ENCODE measurements around the gene TAGLN.

The TAGLN gene

DNA sequence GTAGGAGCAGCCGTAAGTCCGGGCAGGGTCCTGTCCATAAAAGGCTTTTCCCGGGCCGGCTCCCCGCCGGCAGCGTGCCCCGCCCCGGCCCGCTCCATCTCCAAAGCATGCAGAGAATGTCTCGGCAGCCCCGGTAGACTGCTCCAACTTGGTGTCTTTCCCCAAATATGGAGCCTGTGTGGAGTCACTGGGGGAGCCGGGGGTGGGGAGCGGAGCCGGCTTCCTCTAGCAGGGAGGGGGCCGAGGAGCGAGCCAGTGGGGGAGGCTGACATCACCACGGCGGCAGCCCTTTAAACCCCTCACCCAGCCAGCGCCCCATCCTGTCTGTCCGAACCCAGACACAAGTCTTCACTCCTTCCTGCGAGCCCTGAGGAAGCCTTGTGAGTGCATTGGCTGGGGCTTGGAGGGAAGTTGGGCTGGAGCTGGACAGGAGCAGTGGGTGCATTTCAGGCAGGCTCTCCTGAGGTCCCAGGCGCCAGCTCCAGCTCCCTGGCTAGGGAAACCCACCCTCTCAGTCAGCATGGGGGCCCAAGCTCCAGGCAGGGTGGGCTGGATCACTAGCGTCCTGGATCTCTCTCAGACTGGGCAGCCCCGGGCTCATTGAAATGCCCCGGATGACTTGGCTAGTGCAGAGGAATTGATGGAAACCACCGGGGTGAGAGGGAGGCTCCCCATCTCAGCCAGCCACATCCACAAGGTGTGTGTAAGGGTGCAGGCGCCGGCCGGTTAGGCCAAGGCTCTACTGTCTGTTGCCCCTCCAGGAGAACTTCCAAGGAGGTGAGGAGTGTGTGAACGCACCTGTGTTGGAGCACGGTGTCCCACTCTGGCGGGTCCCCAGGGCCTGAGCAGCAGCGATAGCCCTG lies at the start of gene TAGLN:
TAGLN (plus strand) TSS at position 318 of the 863 bp plus-strand sequence. CDS start 3,644 bp downstream, outside the sequence.
- DNase-seq: no peak

DNA sequence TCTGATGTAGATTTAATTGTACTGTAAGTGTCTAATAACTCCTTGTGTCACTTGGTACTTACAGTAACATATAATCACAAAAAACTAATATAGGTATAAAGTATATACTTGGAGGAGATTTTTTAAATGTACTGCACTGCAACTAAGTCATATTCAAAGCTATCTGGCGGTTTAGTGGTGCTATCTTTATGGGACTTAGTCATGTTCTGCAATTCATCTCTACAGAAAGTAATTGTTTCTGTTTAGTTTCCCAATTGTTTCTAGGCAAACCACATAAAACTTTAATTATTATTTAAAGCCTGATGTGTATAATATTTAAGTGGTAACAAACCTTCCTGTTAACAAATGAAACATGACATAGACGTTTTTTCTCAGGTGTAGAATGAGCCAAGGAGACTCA lies 47.1 kb upstream of the TAGLN start:
- DNase-seq: no peak

DNA sequence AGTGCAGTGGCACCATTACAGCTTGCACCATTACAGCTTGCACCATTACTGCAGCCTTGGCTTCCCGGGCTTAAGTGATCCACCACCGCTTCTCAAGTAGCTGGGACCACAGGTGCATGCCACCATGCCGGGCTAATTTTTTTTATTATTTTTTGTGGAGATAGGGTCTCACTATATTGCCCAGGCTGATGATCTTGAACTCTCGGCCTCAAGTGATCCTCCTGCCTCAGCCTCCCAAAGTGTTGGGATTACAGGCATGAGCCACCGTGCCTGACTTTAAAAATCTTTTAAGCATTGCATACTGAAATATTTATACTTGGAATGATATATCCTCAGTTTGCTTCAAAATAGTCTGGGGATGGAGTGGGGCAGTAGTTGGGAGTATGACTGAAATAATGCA lies 44.7 kb upstream of the TAGLN start:
- DNase-seq: no peak

DNA sequence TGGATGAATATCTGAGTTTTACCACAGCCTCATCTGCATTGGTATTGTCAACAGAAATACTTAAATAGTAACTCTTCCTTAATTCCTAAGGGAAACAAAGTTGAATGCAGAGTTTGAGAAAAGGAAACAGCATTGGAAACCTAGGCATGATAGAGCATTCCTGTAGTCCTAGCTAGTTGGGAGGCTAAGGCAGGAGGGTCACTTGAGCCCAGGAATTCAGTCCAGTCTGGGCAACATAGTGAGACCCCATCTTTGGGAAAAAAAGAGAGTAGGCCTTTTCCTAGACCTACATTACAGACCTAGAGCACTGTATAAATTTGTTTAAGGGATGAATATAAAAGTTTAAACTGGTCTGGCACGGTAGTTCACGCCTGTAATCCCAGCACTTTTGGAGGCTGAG lies 41.7 kb upstream of the TAGLN start:
- DNase-seq: no peak

DNA sequence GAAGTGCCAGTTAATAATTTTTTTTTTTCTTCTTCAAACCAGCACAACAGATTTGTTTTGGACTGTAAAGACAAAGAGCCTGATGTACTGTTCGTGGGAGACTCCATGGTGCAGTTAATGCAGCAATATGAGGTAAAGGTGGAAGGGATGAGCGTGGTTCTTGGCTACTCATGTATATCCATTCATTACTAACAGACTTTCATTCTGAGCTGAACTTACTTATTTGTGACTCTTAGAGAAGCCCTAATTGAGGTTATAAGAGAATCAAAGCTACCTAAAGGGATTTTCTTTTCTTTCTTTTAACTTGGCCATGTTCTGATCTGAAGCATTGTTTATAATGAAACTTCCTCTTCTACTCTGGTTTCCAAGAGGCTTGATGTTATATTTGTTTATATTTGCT lies 39.3 kb upstream of the TAGLN start:
- DNase-seq: no peak

DNA sequence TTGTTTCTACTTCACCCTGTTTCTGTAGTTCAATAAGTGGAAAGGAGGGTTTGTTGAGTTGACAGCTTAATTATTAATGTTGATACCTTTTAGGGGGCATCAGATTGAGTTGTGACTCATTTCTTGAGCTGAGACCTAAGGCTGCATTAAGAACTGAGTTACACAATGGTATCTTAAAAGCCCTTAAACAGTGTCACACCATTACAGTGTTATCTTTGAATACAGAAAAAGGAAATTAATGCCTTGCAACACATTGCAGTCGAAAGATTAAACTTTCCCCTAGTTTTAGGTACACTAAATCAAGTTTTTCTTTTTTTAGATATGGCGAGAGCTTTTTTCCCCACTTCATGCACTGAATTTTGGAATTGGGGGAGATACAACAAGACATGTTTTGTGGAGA lies 38.3 kb upstream of the TAGLN start:
- no peak for DNase-seq

DNA sequence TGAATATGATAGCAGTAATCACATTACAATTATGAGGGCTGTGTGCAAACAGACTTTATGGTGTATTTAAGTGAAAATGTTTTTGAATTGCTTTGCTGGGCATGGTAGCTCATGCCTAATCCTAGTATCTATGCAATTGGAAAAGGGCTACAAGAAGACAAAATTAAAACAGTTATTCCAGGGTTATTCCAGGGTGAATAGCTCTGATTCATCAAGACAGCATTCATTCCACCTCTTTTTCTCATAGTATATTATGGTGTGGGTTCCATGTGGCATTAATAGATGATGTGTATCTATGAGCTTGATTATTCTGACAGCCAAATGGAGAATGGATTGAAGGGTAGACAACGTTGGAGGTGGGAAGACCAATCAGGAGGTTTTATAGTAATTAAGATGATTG lies 32.7 kb upstream of the TAGLN start:
- no peak for DNase-seq

DNA sequence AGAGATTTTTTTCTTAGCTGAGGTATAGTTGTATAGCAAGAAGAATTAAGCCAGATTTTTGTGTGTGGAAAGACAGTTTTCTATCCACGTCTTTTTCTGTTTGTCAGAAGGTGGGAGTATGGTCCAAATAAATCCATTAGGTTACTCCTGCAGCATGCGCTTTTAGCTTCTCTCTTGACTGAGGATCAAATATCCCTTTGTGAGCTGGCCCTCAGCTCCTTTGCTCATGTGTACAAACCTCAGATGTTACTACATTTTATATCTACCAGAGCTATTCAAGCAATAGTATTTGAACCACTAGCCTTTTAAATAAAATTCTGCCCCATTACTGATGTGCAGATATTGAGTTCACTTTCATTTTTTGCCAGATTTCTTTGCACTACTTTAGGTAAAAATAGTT lies 29.4 kb upstream of the TAGLN start:
- DNase-seq: no peak

DNA sequence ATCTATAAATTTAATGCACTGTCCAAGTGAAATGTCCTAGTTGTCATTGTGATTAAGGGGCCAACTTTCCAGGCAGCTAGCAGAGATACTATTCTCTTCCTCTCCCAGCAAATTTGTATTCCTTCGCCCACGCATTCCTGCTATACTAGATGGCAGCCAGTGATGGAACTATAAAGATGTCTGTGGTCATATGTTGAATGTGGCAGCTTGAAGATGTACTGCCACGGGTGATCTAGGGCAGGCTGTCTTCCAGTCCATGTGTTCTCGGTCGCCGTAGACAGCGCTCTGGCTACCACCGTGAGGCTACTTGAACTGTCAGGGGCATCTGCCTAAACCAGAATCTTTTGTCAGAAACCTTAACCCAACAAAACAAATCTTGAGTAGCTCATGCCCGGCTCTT lies 29.0 kb upstream of the TAGLN start:
- DNase-seq: no peak

DNA sequence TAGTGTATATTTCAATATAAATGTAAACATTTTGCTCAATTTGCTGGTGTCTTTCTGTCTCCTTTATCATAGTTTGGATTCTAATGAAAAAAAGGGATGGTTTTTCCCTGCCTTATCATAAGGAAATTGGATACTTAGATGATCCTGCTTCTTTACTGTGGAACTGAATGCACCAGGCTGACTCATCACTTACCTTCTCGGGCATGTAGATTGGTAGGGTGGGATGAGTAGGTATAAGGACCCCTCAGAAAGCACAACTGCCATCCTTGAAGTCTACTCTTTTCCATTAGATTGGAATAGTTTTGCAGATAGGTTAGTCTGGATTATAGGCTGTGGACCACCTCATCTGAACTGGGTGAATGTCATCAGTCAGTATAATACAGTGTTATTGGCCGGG lies 28.2 kb upstream of the TAGLN start:
- DNase-seq: no peak

DNA sequence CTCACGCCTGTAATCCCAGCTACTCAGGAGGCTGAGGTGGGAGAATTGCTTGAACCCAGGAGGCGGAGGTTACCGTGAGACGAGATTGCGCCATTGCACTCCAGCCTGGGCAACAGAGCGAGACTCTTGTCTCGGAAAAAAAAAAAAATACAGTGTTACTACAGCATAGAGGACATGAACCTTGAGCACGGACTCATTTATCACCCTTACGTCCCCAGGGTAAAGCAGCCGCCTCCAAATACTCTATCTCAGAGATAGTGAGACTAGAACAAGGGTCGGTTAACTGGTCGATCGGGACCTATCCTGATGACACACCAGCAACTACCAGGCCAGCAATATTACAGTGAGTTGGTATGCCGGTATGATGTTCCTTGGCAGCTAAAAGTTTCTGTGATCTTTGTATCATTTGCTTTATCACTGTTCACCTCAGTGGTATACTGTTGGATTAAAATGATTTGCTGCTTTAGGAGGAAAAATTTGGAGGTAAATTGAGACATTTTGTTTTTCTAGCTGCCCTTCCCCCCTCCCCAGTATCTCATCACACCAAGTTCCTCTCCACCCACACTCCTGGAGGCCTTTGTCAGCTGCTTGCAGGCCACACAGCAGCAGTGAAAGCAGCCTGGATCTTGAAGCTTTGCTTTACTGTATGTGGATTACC lies 27.6 kb upstream of the TAGLN start:
- no peak for DNase-seq

DNA sequence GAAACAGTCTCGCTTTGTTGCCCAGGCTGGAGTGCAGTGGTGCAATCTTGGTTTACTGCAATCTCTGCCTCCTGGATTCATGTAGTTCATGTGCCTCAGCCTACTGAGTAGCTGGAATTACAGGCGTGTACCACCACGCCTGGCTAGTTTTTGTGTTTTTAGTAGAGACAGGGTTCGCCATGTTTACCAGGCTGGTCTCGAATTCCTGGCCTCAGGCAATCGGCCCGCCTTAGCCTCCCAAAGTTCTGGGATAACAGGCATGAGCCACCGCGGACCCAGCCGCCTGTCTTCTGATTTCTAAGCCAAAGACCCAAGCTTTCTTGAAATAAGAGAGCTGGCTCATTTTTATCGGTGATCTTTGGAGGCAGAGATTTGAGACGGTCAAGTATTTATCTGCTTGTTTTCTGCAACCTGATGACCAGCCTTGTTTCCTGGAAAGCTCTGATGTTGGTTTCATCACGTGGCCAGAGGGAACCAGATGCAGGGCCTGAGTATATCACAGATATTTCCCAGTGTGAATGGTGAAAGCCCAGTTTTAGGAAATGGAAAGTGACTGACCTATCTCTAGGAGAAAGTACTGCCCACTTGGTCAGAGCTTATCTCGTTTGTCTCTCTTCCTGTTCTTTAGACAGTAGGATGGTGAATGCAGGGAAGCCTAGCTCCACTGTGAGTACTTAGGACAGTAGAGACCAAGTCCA lies 26.3 kb upstream of the TAGLN start:
- no peak for DNase-seq

DNA sequence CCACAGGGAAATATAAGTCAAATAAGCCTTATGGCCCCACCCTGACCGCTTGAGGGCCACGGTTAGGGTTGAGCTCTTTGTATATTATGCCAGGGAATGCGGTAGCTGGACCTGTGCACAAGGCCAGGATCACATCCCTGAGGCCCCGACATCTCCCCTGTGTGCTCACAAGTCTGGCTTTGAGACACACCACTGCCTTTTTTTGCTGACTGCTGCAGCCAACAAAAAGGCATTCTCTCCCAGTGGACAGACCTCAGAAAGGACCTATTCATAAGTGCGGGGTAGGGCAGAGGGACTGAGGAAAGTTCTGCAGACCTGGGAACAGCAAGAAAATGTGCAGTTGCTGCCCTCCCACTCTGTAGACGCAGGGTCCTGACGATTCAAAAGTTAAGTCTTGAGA lies 24.1 kb upstream of the TAGLN start:
- no peak for DNase-seq

DNA sequence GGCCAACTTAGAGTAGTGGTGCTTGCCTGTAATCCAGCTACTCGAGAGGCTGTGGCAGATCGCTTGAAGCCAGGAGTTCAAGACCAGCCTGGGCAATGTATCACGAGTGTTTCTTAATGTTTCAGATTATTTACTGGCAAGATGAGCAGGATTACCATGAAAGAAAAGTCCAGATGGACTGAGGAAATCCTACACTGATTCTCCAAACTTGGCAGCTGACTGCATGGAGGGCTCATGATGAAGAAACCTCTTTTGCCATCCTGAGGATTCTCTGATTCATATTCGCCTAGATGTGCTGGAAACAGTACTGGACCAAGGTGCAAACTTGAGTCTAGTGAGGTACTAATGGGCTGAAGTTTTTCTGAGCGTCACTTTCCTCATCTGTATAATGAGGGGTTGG lies 23.4 kb upstream of the TAGLN start:
- no peak for DNase-seq

DNA sequence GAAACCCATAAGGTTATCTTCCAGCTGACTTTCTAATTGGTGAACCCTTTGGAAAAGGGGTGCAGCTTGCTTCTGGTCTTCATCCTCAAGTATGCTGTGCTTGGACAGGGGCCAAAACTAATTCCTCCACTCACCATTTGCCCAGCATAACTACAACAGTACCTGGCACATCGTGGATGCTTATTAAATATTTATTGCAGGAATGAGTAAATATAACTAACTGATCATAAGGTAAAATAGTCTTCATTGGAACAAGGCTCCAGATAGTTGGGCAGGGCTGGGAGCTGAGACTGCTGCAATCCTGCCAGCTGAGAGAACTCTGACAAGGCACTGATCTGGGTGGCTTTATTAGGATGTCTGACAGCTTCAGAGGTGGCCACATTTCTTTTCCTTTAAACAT lies 23.0 kb upstream of the TAGLN start:
- DNase-seq: no peak

DNA sequence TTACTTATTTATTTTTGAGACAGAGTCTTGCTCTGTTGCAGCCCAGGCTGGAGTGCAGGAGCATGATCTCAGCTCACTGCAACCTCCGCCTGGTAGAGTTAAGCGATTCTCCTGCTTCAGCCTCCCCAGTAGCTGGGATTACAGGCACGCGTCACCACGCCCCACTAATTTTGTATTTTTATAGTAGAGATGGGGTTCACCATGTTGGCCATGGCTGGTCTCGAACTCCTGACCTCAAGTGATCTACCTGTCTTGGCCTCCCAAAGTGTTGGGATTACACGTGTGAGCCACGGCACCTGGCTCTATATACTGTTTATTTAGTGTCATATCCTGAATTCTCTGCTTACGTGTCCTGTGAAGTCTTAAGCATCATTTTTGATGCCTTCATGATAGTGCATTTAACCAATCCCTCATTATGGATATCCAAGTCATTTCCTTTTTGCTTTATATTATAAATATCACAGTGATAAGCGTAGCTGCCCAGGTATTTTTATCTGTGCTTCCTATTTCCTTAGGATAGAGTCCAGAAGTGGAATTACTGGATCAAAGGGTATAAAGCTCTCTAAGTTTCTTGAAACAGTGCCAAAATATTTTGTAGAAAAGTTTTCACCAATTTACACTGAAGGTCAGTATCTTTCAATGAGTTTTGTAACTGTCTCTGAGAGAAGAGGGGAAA lies 21.5 kb upstream of the TAGLN start:
- DNase-seq: no peak

DNA sequence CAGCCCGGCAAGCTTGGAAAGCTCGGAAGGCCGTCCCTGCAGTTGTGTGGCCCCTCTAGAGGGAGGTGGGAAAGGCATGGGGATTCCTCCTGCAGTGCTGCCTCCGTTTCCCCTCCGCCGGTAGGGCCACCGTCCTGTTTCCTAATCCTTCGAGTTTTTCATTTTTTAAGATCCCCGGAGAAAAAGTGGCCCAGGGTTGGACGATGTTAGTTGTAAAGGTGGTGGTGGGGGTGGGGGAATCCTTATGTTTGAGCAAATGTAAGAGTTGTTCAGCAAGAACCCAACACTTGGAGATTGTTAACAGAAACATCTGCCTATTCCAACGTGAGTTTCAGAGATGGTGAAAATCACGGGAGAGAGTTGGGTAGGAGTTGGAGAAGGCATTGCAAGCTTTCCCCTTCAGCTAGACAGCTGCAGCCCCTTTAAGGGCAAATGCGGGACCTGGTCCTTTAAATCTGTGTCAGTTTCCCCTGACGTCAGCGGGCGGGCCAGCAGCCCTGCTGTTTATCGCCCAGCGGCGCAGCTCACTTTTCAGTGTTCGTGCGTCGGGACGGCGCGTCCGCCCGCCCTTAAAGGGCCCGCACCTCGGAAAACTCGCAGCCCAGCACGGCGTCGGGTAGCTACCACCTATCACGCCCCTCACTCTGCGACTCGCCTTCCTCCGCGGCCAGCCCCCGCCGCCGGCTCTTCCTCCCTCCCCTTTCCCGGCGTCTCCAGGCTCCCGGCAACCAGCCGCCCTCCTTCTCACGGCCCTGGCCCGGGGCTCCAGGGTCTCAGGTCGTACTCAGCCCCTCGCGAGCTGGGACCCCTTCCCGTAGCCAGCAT lies 20.7 kb upstream of the TAGLN start, which contains the start of gene SIDT2:
SIDT2 (plus strand) TSS at position 534 of the 825 bp plus-strand sequence. CDS start 521 bp downstream, outside the sequence.
- peak; percentile 65 to 79 for DNase-seq

DNA sequence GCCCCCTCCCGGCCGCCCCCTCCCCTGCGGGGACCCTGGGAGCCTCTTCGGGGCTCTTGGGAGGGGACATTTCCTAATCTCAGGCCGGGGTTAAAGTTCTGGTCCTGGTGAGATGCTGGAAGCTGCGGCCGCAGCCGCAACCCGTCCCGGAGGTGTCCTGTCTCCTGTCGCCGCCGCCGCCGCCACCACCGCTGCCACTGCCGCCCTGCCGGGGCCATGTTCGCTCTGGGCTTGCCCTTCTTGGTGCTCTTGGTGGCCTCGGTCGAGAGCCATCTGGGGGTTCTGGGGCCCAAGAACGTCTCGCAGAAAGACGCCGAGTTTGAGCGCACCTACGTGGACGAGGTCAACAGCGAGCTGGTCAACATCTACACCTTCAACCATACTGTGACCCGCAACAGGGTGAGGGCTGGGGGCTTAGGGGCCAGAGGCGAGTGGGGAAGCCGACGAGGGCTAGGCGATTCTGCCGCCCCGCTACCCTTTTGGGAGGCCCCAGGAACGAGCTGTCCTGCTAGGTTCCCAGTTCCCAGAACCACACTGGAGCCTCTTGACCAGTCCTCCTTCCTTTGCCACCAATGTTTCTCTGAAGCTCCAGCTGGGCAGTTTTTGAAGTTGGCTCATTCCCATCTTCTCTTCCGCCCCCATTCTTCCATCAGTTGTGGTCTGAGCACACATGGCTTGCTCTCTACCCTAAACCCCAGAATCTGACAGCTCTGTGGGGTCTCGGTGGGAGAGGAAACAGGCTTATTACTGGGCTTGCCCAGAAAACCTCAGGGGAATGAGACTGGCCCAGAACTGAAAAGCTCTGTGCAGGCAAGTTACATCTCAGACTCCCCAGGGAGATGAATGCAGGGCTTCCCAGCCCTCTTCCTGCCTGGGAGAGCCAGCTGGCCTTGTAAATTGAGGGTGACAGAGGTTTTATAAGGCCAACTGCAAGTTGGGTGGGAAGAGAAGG lies 19.8 kb upstream of the TAGLN start:
- DNase-seq: no peak

DNA sequence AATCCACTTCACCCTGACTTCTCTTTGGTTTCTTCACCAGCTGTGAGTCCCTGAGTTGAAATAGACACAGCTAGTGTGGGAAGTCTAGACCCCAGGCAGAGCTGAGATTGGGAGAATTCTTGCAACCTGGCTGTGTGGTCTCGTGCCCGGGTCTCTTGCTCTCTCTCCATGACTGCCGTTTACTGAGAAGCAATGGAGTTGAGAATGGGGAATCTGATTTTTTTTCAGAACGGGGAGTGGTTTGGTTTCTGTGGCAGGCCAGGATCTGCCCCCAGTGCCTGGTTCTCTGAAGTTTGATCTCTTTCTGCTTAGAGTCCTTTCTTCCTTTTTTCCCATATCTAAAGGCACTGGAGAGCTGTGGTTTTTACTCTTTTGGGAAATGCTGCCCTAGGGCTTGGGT lies 19.1 kb upstream of the TAGLN start:
- DNase-seq: no peak

DNA sequence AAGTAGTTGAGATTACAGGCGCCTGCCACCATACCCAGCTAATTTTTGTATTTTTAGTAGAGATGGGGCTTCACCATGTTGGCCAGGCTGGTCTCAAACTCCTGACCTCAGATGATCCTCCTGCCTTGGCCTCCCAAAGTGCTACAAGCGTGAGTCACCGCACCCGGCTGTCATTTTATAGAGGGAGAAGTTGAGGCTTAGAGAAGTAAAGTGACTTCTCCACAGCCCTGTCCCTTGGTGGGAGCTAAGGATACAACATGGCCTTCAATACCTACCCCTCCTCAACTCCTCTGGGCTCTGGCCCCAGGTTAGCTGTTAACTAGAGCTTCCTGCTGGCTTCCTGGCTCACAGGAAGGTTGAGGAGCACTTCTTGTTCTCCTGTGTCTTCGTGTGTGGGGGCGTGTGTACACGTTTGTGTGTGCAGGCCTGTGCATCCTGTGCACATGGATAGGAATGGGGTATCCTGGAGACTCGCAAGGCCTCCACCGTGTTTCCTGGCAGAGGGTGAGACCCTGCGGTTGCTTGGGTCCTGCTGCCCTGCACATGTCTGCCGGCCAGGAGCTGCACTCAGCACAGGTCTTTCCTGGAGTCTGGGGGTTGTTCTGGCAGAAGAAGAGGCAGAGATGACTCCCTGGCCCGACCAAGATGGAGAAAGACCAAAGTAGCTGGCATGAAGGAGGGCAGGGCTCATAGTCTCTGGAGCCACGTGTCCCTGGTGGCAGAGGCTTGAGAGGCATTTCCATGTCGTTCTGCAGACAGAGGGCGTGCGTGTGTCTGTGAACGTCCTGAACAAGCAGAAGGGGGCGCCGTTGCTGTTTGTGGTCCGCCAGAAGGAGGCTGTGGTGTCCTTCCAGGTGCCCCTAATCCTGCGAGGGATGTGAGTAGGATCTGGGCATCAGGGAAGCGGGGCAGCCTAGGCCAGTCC lies 18.2 kb upstream of the TAGLN start:
- DNase-seq: peak in 1 of 2 donors; percentile 22

Measured in bone marrow (tissue), 2 donors.